Lower lobe of right lung (tissue), 2 donors: Measurements from ENCODE around the gene ADGRG7. TPM values are rescaled to one million over a fixed set of nuclear protein-coding genes. Genes with fewer than 3 reads are reported as not detected.

Experiments
- ATAC-seq, 2 donors: fragments of 200-7000 bp; cut with Tn5 transposase; one replicate each; pipeline ENCODE4 v1.9.1; 2020 to 2022; ENCODE audit warnings: mild to moderate bottlenecking in 2 of 2, moderate library complexity in 2 of 2
- DNase-seq: peaks from one replicate; pipeline ENCODE4 v3.0.0-alpha.2; 2020
- H3K27ac ChIP-seq: fragments of 200-600 bp; one replicate; pipeline ENCODE4 v1.8.0; 2022
- H3K27me3 ChIP-seq: fragments of 200-600 bp; one replicate; pipeline ENCODE4 v1.8.0; 2022; ENCODE audit warnings: low read depth
- H3K36me3 ChIP-seq: fragments of 200-600 bp; one replicate; pipeline ENCODE4 v1.8.0; 2022; ENCODE audit warnings: mild to moderate bottlenecking
- H3K4me1 ChIP-seq: fragments of 200-600 bp; one replicate; pipeline ENCODE4 v1.8.0; 2022
- H3K4me3 ChIP-seq: fragments of 200-600 bp; one replicate; pipeline ENCODE4 v1.8.0; 2022; ENCODE audit warnings: mild to moderate bottlenecking
- H3K9me3 ChIP-seq: fragments of 200-600 bp; one replicate; pipeline ENCODE4 v1.8.0; 2022
- CTCF ChIP-seq: fragments of 200-600 bp; IDR thresholded peaks from one replicate; pipeline ENCODE4 v1.8.0; 2022; ENCODE audit warnings: antibody characterized with exemption, mild to moderate bottlenecking
- intact Hi-C: fragments of 100-400 bp; cut with DNase I; formaldehyde crosslinking; loops from one replicate; pipeline ENCODE4 v1.11.0; 2022
- total RNA-seq: library from RNA; stranded (reverse); fragmentation: NEBNext Ultra II Directional; extraction: Animal tissue kit (Norgen Biotek cat#: 25700); gene quantifications from one replicate; pipeline ENCODE4 v1.2.1, GENCODE V29; 2021
- donor health status: DM: no; HTN: yes; CAD: no; lungs with severe emphysema.

Gene ADGRG7
- total RNA-seq, 1 donor from 2014 or later, result not detected

GRCh38 chr3:100563652-100564211, 45.7 kb upstream of the ADGRG7 start:
- Histone ChIP-seq H3K4me3 (no peak overlapping the region), H3K27ac (no peak overlapping the region), H3K4me1 (no peaks in the 10 kb centered on the region), H3K36me3 (no peaks in the 10 kb centered on the region), H3K9me3 (no peaks in the 10 kb centered on the region), H3K27me3 (no peaks in the 10 kb centered on the region)
- intact Hi-C loops, result no loop called here
- DNase-seq, result no peak
- ATAC-seq, result no peak
- no peak for TF ChIP-seq CTCF

GRCh38 chr3:100570811-100571210, 38.6 kb upstream of the ADGRG7 start:
- Histone ChIP-seq H3K4me1 (no peaks in the 10 kb centered on the region), H3K4me3 (no peak overlapping the region), H3K36me3 (no peaks in the 10 kb centered on the region), H3K27ac (no peak overlapping the region), H3K9me3 (no peaks in the 10 kb centered on the region), H3K27me3 (no peaks in the 10 kb centered on the region)
- intact Hi-C loops, result no loop called here
- ATAC-seq (no peak), DNase-seq (no peak)
- TF ChIP-seq CTCF, result no peak

- no peaks in the 10 kb centered on the region for H3K9me3 ChIP-seq
Observed at GRCh38 chr3:100574536-100574935, 34.9 kb upstream of the ADGRG7 start.

GRCh38 chr3:100575704-100576103, 33.7 kb upstream of the ADGRG7 start:
- no peak for ATAC-seq
- TF ChIP-seq CTCF, result no peak
- H3K36me3 ChIP-seq, result no peaks in the 10 kb centered on the region

More at GRCh38 chr3:100574536-100574935, 34.9 kb upstream of the ADGRG7 start:
- H3K4me3 ChIP-seq, result no peak overlapping the region
- H3K27me3 ChIP-seq, result no peaks in the 10 kb centered on the region
- no peaks in the 10 kb centered on the region for H3K36me3 ChIP-seq
- no peak for ATAC-seq
- H3K4me1 ChIP-seq, result no peaks in the 10 kb centered on the region
- no peak for TF ChIP-seq CTCF
- H3K27ac ChIP-seq, result no peak overlapping the region
- DNase-seq, result no peak
- intact Hi-C loops, result no loop called here

GRCh38 chr3:100577382-100578008, 31.9 kb upstream of the ADGRG7 start:
- no peak overlapping the region for H3K27ac ChIP-seq
- no peak for TF ChIP-seq CTCF
- H3K27me3 ChIP-seq, result no peaks in the 10 kb centered on the region
- H3K4me3 ChIP-seq, result no peak overlapping the region
- no peak for DNase-seq
- no peak for ATAC-seq
- H3K4me1 ChIP-seq, result no peaks in the 10 kb centered on the region
- no peaks in the 10 kb centered on the region for H3K36me3 ChIP-seq
- no peaks in the 10 kb centered on the region for H3K9me3 ChIP-seq
- intact Hi-C loops, result no loop called here

More at GRCh38 chr3:100575704-100576103, 33.7 kb upstream of the ADGRG7 start:
- H3K9me3 ChIP-seq, result no peaks in the 10 kb centered on the region
- no peaks in the 10 kb centered on the region for H3K4me1 ChIP-seq
- H3K4me3 ChIP-seq, result no peak overlapping the region
- no peak for DNase-seq
- H3K27me3 ChIP-seq, result no peaks in the 10 kb centered on the region
- no peak overlapping the region for H3K27ac ChIP-seq
- intact Hi-C loops, result no loop called here
